Transverse colon (tissue), 4 donors: Measurements from ENCODE around the gene PTPRD. TPM values are rescaled to one million over a fixed set of nuclear protein-coding genes. Genes with fewer than 3 reads are reported as not detected.

Experiments used
- DNase-seq: peaks from one replicate; pipeline ENCODE4 v3.0.0-alpha.2; 2019
- H3K27ac ChIP-seq, 4 donors: fragments of 200-600 bp; sonication (generic); 2 replicates each; pipeline ENCODE4 v1.5.1; 2016 to 2018; ENCODE audit warnings: inconsistent platforms in 4 of 4
- H3K27me3 ChIP-seq: fragments of 200-600 bp; sonication (generic); 2 replicates; pipeline ENCODE4 v1.5.1; 2017; ENCODE audit warnings: inconsistent platforms
- H3K36me3 ChIP-seq, 4 donors: fragments of 200-600 bp; sonication (generic); 2 replicates each; pipeline ENCODE4 v1.5.1; 2017 to 2019; ENCODE audit warnings: inconsistent platforms in 4 of 4
- H3K4me1 ChIP-seq, 4 donors: fragments of 200-600 bp; sonication (generic); 2 replicates each; pipeline ENCODE4 v1.5.1; 2017 to 2020; ENCODE audit warnings: inconsistent platforms in 4 of 4
- H3K4me3 ChIP-seq, 4 donors: fragments of 200-600 bp; sonication (generic); 1 replicate in 1 of 4; 2 replicates in 3 of 4; pipeline versions ENCODE4 v1.5.1 to v1.6.1; 2017 to 2019; ENCODE audit warnings: inconsistent platforms in 4 of 4
- H3K9me3 ChIP-seq, 2 donors: fragments of 200-600 bp; sonication (generic); 2 replicates each; pipeline ENCODE4 v1.5.1; 2017 to 2019; ENCODE audit warnings: inconsistent platforms in 2 of 2
- EP300 ChIP-seq: sonication (generic); formaldehyde crosslinking; IDR thresholded peaks from one replicate; pipeline ENCODE4 v1.6.1; 2017; ENCODE audit warnings: antibody characterized with exemption, low read depth
- POLR2A ChIP-seq: fragments of 450-650 bp; IDR thresholded peaks from one replicate; pipeline ENCODE4 v1.6.1; 2016; ENCODE audit warnings: antibody characterized with exemption, mild to moderate bottlenecking, moderate library complexity
- POLR2AphosphoS5 ChIP-seq, 3 donors: sonication (generic); formaldehyde crosslinking; IDR thresholded peaks; one replicate each; pipeline ENCODE4 v1.6.1; 2016; ENCODE audit warnings: antibody characterized with exemption in 3 of 3
- WGBS, 2 donors: methylation state at CpG; one replicate each; pipeline ENCODE4 v1.1.5; 2018; ENCODE audit warnings: low coverage in 1 of 2; 5-methylcytosine and 5-hydroxymethylcytosine counted together
- in situ Hi-C, 4 donors: fragments of 200-750 bp; cut with MboI; loops; one replicate each; pipeline versions ENCODE4 v1.15.0 to v1.15.1; 2017; ENCODE audit warnings: low sequenced_read_pairs in 3 of 4, low pct_ligation_motif_present in 1 of 4, low pct_unique_long_range_greater_than_20kb in 1 of 4
- intact Hi-C: fragments of 100-400 bp; cut with DNase I; formaldehyde crosslinking; loops from one replicate; pipeline ENCODE4 v1.15.1; 2023; ENCODE audit warnings: low total_unique reads
- total RNA-seq, 4 donors: library from RNA; depleted of rRNA; stranded (reverse); fragments of >200 nt; gene quantifications; one replicate each; pipeline ENCODE4 v1.1.0, GENCODE V29; 2016
- TF ChIP-seq, protein P1 (sequence below), 5 experiments: fragments of 200-600 bp in 3 of 5; fragments of 450-650 bp in 2 of 5; sonication (generic) in 3 of 5; IDR thresholded peaks; 1 replicate in 2 of 5; 2 replicates in 3 of 5; pipeline ENCODE4 v1.5.1; 2016 to 2017; ENCODE audit warnings: antibody characterized with exemption in 5 of 5, inconsistent platforms in 3 of 5, mild to moderate bottlenecking in 2 of 5, moderate library complexity in 1 of 5

PTPRD gene
- total RNA-seq, 4 donors from 2014 or later = 43.0 to 115 (median 79.1) TPM

DNA sequence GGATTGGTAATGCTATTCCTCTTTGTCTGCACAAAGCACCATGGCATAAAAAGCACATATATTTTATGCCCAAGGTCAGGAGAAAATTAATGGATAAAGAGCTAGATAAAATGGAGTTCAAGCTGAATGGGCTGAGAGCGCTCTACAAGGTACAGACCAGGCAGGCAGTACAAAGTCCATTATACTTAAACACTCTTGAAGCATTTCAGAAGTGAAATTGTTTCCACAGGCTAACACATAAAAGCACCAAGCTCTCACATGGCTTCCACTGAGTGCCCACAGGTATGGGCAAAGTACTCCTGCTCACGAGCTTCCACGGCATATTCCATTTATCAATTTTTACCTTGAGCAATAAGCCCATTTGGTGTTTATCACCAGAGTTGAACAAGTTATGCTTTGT lies 2042.0 kb downstream of the PTPRD start:
- H3K27me3 ChIP-seq = no peaks in the 10 kb centered on the region
- TF ChIP-seq POLR2AphosphoS5 (IDR thresholded peaks at IDR 0.05) (no peak), EP300 (no peak), POLR2A (no peak)
- TF ChIP-seq, protein P1, sequence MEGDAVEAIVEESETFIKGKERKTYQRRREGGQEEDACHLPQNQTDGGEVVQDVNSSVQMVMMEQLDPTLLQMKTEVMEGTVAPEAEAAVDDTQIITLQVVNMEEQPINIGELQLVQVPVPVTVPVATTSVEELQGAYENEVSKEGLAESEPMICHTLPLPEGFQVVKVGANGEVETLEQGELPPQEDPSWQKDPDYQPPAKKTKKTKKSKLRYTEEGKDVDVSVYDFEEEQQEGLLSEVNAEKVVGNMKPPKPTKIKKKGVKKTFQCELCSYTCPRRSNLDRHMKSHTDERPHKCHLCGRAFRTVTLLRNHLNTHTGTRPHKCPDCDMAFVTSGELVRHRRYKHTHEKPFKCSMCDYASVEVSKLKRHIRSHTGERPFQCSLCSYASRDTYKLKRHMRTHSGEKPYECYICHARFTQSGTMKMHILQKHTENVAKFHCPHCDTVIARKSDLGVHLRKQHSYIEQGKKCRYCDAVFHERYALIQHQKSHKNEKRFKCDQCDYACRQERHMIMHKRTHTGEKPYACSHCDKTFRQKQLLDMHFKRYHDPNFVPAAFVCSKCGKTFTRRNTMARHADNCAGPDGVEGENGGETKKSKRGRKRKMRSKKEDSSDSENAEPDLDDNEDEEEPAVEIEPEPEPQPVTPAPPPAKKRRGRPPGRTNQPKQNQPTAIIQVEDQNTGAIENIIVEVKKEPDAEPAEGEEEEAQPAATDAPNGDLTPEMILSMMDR (IDR thresholded peaks at IDR 0.05) = no peak
- no peak overlapping the region for H3K27ac ChIP-seq
- intact Hi-C loops (no loop called here), in situ Hi-C loops (loop anchor here in 1 of 4 donors (25.0 kb wide), 1 partner anchor 108 kb away; no protein-coding TSS in a partner anchor)
- no peak for DNase-seq
- H3K9me3 ChIP-seq = no peaks in the 10 kb centered on the region
- 66 to 83% methylated on average over 2 to 3 of the region's 3 CpGs for WGBS, 2 donors
- H3K36me3 ChIP-seq = no peaks in the 10 kb centered on the region
- H3K4me1 ChIP-seq = peaks cover 0 to 8% (median 2%) of the 10 kb centered on the region in 4 donors
- no peak overlapping the region for H3K4me3 ChIP-seq

DNA sequence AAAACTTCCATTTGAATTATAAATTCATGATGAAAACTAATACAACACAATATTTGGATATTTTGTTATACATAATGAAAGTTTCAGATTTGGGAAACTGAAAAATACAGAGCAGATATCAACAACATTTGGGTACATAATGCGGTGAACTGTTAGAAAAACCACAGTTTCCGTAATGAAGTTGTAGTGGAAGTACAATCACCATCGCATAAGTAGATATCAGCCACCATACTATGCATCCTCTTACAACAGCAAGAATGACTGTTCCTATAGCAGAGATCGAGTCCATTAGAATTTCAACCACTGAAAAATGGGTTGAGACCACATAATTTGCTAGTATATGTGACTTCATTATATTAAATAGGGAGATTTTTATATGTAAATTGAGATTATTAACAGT lies 2043.0 kb downstream of the PTPRD start:
- in situ Hi-C loops = loop anchor here in 1 of 4 donors (25.0 kb wide), 1 partner anchor 108 kb away; no protein-coding TSS in a partner anchor
- H3K27ac ChIP-seq = no peak overlapping the region
- H3K9me3 ChIP-seq = no peaks in the 10 kb centered on the region
- no peaks in the 10 kb centered on the region for H3K36me3 ChIP-seq
- H3K27me3 ChIP-seq = no peaks in the 10 kb centered on the region
- no peak overlapping the region for H3K4me3 ChIP-seq
- 70 to 85% methylated on average over 4 of the region's 4 CpGs for WGBS, 2 donors
- DNase-seq = no peak
- TF ChIP-seq, protein P1 (IDR thresholded peaks at IDR 0.05) = no peak
- no peak for TF ChIP-seq POLR2A
- TF ChIP-seq EP300 = no peak
- intact Hi-C loops = no loop called here
- H3K4me1 ChIP-seq = peaks cover 0 to 8% (median 2%) of the 10 kb centered on the region in 4 donors

DNA sequence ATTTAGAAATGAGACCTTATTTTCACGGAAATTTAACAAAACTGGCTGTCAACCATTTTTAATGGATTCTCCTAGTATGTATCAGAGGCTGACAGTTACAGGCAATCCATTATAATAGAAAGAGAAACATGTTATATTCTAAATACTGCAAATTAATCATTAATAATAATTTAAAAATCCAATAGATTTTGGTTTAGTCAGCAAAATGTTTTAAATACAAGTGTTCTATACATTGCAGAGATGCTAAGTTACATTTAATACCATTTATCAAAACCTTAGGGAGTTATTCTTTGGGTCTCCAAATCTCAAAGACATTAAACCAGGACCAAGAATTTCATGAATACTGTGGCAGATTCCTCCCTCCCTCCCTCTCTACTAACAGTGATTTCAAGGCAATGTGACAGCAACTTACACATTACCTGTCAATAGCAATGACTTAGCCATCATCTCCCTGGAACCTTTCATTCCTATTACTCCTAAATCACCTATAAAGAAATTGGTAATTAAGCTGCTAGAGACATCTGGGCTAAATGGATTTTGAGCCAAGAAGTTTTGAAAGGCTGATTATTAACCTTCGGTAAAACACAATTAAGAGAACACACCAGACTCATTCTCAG lies 2044.7 kb downstream of the PTPRD start:
- no peaks in the 10 kb centered on the region for H3K36me3 ChIP-seq
- in situ Hi-C loops = loop anchor here in 1 of 4 donors (25.0 kb wide), 1 partner anchor 106 kb away; no protein-coding TSS in a partner anchor
- no peaks in the 10 kb centered on the region for H3K27me3 ChIP-seq
- no peak overlapping the region for H3K4me3 ChIP-seq
- intact Hi-C loops = no loop called here
- 85 to 87% methylated on average over 2 of the region's 2 CpGs for WGBS, 2 donors
- TF ChIP-seq, protein P1 (IDR thresholded peaks at IDR 0.05) = no peak
- TF ChIP-seq POLR2A (no peak), EP300 (no peak), POLR2AphosphoS5 (IDR thresholded peaks at IDR 0.05) (no peak)
- H3K27ac ChIP-seq = no peak overlapping the region
- no peak for DNase-seq
- no peaks in the 10 kb centered on the region for H3K9me3 ChIP-seq
- peaks cover 0 to 8% (median 2%) of the 10 kb centered on the region in 4 donors for H3K4me1 ChIP-seq

DNA sequence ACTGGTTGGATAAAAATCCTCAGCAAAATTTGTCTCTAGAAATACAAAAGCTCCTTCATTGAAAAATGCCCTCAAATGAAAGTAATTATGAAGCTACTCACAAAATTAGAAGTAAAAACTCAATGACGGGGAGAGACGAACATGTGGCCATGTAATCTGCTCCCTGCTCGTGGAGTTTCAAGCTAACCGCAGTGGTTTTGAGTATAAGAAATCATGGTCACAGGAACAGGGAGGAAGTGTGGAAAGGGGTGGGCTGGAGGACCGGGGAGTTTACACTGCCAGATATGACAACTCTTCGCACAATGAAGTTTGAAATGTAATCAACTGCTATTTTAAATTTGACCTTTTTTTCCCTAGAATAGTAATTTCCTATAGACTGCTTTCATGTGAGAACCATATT lies 2047.8 kb downstream of the PTPRD start:
- TF ChIP-seq POLR2A = no peak
- no peak for TF ChIP-seq POLR2AphosphoS5 (IDR thresholded peaks at IDR 0.05)
- no peak for TF ChIP-seq EP300
- TF ChIP-seq, protein P1 (IDR thresholded peaks at IDR 0.05) = no peak
- H3K9me3 ChIP-seq = no peaks in the 10 kb centered on the region
- no peaks in the 10 kb centered on the region for H3K27me3 ChIP-seq
- intact Hi-C loops = no loop called here
- DNase-seq = no peak
- WGBS, 2 donors = 51 to 67% methylated on average over 6 of the region's 6 CpGs
- no peaks in the 10 kb centered on the region for H3K4me1 ChIP-seq
- in situ Hi-C loops = loop anchor here in 1 of 4 donors (25.0 kb wide), 1 partner anchor 103 kb away; no protein-coding TSS in a partner anchor
- no peak overlapping the region for H3K27ac ChIP-seq
- H3K4me3 ChIP-seq = no peak overlapping the region
- no peaks in the 10 kb centered on the region for H3K36me3 ChIP-seq
